ENCODE measurements around the gene ACP2.

DNA sequence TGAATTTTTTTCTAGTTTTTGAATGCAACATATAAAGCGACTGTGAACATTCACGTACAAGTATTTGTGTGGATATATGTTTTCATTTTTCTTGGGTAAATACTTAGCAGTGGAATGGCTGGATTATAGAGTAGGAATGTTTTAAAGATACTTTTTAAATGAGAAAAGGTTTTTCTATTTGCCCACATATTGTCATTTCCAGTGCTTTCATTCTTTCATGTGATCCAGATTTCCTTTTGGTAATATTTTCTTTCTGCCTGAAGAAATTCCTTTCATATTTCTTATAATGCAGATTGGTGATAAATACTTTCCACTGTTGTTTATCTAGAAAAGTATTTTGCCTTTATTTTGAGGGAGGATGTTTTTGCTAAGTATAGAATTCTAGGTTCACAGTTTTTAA is 25.9 kb downstream of the ACP2 start:
- TF ChIP-seq, protein P1, sequence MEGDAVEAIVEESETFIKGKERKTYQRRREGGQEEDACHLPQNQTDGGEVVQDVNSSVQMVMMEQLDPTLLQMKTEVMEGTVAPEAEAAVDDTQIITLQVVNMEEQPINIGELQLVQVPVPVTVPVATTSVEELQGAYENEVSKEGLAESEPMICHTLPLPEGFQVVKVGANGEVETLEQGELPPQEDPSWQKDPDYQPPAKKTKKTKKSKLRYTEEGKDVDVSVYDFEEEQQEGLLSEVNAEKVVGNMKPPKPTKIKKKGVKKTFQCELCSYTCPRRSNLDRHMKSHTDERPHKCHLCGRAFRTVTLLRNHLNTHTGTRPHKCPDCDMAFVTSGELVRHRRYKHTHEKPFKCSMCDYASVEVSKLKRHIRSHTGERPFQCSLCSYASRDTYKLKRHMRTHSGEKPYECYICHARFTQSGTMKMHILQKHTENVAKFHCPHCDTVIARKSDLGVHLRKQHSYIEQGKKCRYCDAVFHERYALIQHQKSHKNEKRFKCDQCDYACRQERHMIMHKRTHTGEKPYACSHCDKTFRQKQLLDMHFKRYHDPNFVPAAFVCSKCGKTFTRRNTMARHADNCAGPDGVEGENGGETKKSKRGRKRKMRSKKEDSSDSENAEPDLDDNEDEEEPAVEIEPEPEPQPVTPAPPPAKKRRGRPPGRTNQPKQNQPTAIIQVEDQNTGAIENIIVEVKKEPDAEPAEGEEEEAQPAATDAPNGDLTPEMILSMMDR (IDR thresholded peaks at IDR 0.05) = no peak
- no peak for TF ChIP-seq EZH2 (IDR thresholded peaks at IDR 0.05; ENCODE audit: borderline replicate concordance, insufficient read depth, low read depth, low read length, poor library complexity, severe bottlenecking)

Measured in B cell (primary cell).